ENCODE data around the gene DDT.
"Not testable (repeated sequence)": the region's sequence is repeated elsewhere in the genome, so short reads cannot be mapped to it uniquely, and the experiment has no call there.

Gene DDT

DNA sequence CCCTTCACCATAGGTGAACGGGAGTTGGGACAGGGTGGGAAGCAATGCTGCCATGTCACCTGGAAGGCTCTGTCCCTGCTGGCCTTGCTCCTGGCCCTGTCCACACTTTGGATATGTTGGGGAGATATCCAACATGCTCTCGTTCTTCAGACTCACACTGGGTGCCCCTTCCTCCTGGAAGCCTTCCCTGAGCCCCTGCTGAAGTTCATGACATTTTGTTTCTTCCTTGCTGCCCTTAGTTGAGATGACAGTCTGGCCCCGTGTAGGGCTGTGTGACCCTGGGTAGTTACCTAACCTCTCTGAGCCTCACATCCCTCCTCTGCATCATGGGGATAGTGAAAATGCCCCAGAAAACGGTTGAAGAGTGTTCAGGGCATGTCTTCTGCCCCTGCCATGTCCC lies 20.8 kb downstream of the DDT start:
- not testable (repeated sequence) for DNase-seq (ENCODE audit: low read depth in 1 of 2, low spot score in 1 of 2)

DNA sequence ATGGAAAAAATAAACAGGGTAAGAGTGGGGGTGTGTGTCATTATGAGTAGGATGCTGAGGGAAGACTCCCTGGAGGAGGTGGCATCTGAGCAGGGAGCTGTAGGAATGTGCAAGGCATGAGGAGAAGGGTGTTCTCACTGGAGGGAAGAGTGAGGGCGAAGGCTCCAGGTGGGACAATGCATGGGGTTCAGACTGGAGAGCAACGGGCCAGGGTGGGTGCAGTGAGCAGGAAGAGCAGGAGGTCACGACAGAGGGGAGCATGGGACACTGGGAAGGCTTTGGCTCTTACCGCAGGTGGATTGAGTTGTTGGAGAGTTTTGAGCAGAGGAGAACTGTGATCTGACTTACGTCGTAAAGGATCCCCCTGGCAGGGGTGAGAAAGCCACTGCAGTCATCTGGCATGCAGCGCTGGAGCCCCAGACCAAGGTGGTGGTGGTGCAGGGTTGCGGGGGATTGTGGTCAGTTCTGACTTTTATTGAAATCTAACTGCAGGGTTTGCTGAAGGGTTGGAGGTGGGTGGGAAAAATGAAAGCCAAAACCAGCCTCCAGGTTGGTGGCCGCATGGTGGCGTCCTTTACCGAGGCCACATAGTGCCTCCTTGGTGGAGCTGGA lies 21.3 kb downstream of the DDT start:
- not testable (repeated sequence) for DNase-seq (ENCODE audit: low read depth in 1 of 2, low spot score in 1 of 2)

GRCh38 chr22:23951383-23951782 lies 22.9 kb downstream of the DDT start:
- DNase-seq (ENCODE audit: low read depth in 1 of 2, low spot score in 1 of 2): not testable (repeated sequence)

DNA sequence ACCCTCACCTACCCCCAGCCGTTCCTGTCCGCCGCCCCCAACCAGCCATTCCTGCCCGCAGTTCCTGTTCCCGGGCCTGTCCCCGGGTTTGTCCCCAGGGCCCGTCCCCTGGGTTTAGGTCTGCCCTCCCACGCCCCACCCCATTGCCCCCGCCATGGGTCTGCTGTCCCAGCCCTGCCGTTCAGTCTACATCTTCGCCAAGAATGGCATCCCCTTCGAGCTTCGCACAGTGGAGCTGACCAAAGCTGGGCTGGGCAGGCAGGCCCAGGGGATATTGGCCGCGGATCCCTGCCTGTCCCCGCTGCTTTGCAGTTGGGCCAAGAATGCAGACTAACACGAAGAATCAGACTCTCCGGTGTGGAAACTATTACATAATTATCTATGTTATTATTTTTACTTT lies 24.5 kb downstream of the DDT start:
- not testable (repeated sequence) for DNase-seq (ENCODE audit: low read depth in 1 of 2, low spot score in 1 of 2)

GRCh38 chr22:23947391-23947790 lies 26.9 kb downstream of the DDT start:
- not testable (repeated sequence) for DNase-seq (ENCODE audit: low read depth in 1 of 2, low spot score in 1 of 2)

GRCh38 chr22:23940166-23940565 lies 34.1 kb downstream of the DDT start:
- not testable (repeated sequence) for DNase-seq (ENCODE audit: low read depth in 1 of 2, low spot score in 1 of 2)

GRCh38 chr22:23939017-23939357 lies 35.3 kb downstream of the DDT start:
- no peak for DNase-seq (ENCODE audit: low read depth in 1 of 2, low spot score in 1 of 2)

DNA sequence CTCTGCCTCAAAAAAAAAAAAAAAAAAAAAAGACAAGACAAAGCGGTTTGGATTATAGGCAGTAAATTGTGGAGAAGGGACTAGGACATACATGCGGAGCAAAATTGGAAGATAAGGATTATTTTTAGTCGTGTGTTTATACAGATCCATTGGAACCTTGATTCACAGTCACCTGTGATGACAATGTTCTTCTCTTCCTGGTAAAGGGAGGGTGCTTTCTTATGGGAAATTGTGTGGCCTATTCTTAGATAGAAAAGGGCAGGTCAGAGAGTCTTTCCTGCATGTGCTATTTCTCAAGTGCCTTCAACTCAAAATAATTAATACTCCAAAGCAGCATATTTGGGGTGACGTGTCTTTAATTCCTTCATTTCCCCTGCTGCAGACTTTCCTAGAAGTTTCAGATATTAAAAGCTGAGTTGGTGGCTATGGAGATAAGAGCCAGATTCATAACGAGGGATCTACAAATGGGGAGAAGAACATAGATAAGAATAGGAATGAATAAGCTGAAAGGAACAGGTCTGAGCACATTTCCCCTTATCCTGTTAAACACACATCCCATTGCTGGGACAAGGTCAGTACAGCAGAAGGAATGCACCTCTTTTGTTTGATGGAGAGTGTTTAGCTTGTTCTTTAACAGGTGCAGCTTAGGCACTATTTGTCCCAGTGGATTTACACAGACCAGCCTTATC lies 35.8 kb downstream of the DDT start:
- DNase-seq (ENCODE audit: low read depth in 1 of 2, low spot score in 1 of 2): no peak

DNA sequence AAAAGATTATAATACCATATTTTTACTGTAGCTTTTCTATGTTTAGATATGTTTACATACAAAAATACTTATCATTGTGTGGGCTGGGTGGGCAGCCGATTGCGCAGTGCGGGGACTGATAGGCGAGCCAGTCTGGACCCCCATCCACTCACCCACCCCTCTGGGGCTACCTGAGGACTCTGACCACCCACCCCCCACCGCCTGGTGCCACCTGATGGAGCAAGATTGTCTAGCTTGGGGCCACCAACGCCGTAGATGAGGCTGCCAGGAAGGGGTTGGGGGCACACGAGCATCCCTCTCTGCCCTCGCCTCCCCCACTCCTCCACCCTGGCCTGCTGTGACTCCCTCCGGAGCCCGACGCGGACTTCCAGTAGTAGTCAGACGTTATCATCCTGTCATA lies 47.7 kb downstream of the DDT start:
- no peak for DNase-seq (ENCODE audit: low read depth in 1 of 2, low spot score in 1 of 2)

DNA sequence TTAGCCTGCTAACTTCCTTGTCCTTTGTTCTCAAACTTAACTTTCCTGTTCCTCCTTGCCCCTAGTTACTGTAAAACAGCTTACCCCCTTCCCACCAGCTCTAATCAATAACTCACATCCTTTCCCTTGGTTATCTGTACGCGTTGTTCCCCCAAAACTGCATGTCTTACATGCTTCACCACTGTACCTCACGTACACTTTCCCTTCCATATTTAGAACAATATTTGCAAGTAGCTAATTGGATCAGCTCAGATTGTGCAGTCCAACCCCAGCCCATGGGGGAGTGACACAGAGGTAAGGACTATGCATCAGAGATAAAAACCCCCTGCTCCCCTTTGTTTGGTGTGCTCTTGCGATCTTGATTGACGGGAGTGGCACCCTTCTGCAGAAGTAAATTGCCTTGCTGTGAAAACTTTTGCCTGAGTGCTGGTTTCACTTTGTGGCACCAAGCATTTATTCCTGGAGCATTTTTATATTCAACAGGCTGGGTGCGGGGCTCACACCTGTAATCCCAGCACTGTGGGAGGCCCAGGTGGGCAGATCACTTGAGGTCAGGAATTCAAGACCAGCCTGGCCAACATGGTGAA lies 49.1 kb downstream of the DDT start:
- no peak for DNase-seq (ENCODE audit: low read depth in 1 of 2, low spot score in 1 of 2)

DNA sequence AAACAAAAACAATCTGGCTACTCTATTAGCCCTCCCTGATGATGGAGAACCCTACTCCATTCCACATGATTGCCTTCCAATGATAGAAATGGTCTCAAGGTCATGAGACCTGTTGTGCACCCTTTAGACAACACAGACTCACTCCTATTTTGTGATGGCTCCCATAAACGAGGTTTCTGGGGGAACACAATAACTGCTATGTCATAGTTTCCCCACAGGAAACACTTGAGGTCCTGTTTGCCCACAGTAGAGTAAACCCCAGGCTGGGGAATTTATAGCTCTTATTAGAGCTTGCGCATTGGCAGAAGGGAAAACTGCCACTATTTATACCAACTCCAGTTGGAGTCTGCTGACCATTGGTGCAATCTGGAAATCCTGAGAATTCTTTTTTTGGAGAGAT lies 51.3 kb downstream of the DDT start:
- DNase-seq (ENCODE audit: low read depth in 1 of 2, low spot score in 1 of 2): no peak

GRCh38 chr22:23921586-23922201 lies 52.5 kb downstream of the DDT start:
- DNase-seq (ENCODE audit: low read depth in 1 of 2, low spot score in 1 of 2): not testable (repeated sequence)

Data from stimulated activated CD4-positive, alpha-beta T cell treated with anti-CD3 and anti-CD28 coated beads, Interleukin-15, amount 100 ng/mL, for 1 hour (primary cell).